Measurements from ENCODE around the gene FAM120C.

Gene FAM120C

GRCh38 chrX:54085666-54086065 lies 97.4 kb downstream of the FAM120C start:
- TF ChIP-seq GATA3 (IDR thresholded peaks at IDR 0.05; ENCODE audit: low read depth, low read length), result no peak
- TF ChIP-seq GATA2 (IDR thresholded peaks at IDR 0.05; ENCODE audit: low read depth, low read length), result no peak

DNA sequence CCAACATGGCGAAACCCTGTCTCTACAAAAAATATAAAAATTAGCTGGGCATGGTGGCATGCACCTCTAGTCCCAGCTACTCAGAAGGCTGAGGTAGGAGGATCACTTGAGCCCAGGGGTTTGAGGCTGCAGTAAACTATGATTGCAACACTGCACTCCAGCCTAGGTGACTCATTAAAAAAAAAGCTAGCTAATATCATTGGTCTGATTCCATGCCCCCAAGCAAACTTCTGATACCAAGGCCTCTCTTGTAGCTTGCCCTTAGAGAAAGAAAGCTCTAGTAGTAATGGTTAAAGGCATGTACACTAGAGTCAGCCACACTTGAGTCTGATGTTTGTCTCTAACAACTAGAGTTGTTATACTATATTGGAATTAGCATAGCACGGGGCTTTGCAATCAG lies 106.2 kb downstream of the FAM120C start:
- TF ChIP-seq GATA2 (IDR thresholded peaks at IDR 0.05; ENCODE audit: low read depth, low read length) (no peak), GATA3 (IDR thresholded peaks at IDR 0.05; ENCODE audit: low read depth, low read length) (no peak)

DNA sequence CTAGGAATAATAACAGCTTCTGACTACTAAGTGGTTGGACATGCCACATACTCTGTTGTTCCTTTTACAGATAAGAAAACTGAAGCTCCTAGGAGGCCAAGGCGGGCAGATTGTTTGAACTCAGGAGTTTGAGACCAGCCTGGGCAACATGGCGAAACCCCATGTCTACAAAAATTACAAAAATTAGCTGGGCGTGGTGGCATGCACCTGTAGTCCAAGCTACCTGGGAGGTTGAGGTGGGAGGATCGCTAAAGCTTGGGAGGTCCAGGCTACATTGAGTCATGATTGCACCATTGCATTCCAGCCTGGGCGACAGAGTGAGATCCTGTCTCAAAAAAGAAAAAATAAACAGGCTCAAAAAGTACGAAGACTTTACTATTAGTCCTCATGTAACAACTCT lies 108.2 kb downstream of the FAM120C start:
- TF ChIP-seq GATA2 (IDR thresholded peaks at IDR 0.05; ENCODE audit: low read depth, low read length), result no peak
- TF ChIP-seq GATA3 (IDR thresholded peaks at IDR 0.05; ENCODE audit: low read depth, low read length), result no peak

GRCh38 chrX:54067766-54068165 lies 115.3 kb downstream of the FAM120C start:
- TF ChIP-seq GATA2 (IDR thresholded peaks at IDR 0.05; ENCODE audit: low read depth, low read length), result no peak

- TF ChIP-seq GATA3 (IDR thresholded peaks at IDR 0.05; ENCODE audit: low read depth, low read length) (no peak), GATA2 (IDR thresholded peaks at IDR 0.05; ENCODE audit: low read depth, low read length) (no peak)
Observed at GRCh38 chrX:54066841-54067240, 116.2 kb downstream of the FAM120C start.

- TF ChIP-seq GATA3 (IDR thresholded peaks at IDR 0.05; ENCODE audit: low read depth, low read length) (no peak), GATA2 (IDR thresholded peaks at IDR 0.05; ENCODE audit: low read depth, low read length) (no peak)
Observed at GRCh38 chrX:54064564-54064963, 118.5 kb downstream of the FAM120C start.

- TF ChIP-seq GATA3 (IDR thresholded peaks at IDR 0.05; ENCODE audit: low read depth, low read length) (no peak), GATA2 (IDR thresholded peaks at IDR 0.05; ENCODE audit: low read depth, low read length) (no peak)
Observed at GRCh38 chrX:54063361-54063760, 119.7 kb downstream of the FAM120C start.

GRCh38 chrX:54049801-54050200 lies 133.3 kb downstream of the FAM120C start:
- TF ChIP-seq GATA2 (IDR thresholded peaks at IDR 0.05; ENCODE audit: low read depth, low read length) (no peak), GATA3 (IDR thresholded peaks at IDR 0.05; ENCODE audit: low read depth, low read length) (no peak)

GRCh38 chrX:54048412-54048811 lies 134.6 kb downstream of the FAM120C start:
- TF ChIP-seq GATA3 (IDR thresholded peaks at IDR 0.05; ENCODE audit: low read depth, low read length) (no peak), GATA2 (IDR thresholded peaks at IDR 0.05; ENCODE audit: low read depth, low read length) (no peak)

DNA sequence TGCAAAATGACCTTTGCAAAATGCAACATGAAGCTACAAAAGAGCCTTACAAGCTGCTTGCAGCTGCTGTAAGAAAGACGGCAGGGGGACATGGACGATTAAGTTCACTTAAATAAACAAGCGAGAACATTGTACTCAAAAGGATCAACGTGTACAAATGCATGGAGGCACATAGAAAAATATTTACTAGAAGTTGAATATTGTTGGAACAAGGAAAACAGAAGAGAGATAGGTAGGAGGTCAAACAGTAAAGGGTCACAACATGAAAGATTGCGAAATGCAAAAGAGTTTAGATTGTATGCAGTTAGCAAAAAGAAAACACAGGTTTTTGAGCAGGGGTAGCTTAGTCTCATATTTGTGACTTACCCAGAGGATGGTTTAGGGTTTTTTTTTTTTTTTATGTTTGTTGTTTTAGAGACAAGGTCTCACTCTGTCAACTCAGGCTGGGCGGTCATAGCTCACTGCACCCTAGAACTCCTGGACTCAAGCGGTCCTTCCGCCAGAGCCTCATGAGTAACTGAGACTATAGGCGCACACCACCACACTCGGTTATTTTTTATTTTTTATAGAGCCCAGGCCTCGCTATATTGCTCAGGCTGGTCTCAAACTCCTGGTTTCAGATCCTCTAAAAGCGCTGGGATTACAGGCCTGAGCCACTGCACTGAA lies 137.4 kb downstream of the FAM120C start:
- TF ChIP-seq GATA3 (IDR thresholded peaks at IDR 0.05; ENCODE audit: low read depth, low read length), result no peak
- TF ChIP-seq GATA2 (IDR thresholded peaks at IDR 0.05; ENCODE audit: low read depth, low read length), result no peak

GRCh38 chrX:54044877-54045338 lies 138.1 kb downstream of the FAM120C start:
- TF ChIP-seq GATA2 (IDR thresholded peaks at IDR 0.05; ENCODE audit: low read depth, low read length) (no peak), GATA3 (IDR thresholded peaks at IDR 0.05; ENCODE audit: low read depth, low read length) (no peak)

GRCh38 chrX:54044126-54044876 lies 138.8 kb downstream of the FAM120C start, which contains the start of gene PHF8:
PHF8 (minus strand) TSS chrX:54044473; CDS start chrX:54042728, 1,745 bp downstream.
- TF ChIP-seq GATA3 (IDR thresholded peaks at IDR 0.05; ENCODE audit: low read depth, low read length) (no peak), GATA2 (IDR thresholded peaks at IDR 0.05; ENCODE audit: low read depth, low read length) (no peak)

GRCh38 chrX:54043541-54044125 lies 139.4 kb downstream of the FAM120C start:
- TF ChIP-seq GATA3 (IDR thresholded peaks at IDR 0.05; ENCODE audit: low read depth, low read length) (no peak), GATA2 (IDR thresholded peaks at IDR 0.05; ENCODE audit: low read depth, low read length) (no peak)

DNA sequence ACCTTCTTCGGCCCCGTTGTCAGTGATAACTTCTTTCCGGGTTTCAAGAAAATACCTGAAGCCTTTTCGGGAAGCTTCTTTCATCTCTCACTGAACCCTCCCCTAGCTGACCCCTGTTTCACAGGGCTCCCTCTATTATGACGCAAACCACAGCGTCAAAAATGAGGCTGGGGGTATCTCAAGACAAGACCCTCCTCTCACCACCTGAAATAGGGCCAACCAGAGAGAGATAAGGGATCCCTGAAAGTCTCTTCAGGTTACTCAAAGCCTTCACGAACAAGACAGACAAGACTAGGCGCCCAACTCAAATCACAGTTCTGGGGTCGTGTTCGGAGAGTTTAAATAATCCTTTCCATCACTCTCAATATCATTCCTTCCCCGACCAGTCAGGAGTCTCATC lies 140.0 kb downstream of the FAM120C start:
- TF ChIP-seq GATA3 (IDR thresholded peaks at IDR 0.05; ENCODE audit: low read depth, low read length), result no peak
- no peak for TF ChIP-seq GATA2 (IDR thresholded peaks at IDR 0.05; ENCODE audit: low read depth, low read length)

DNA sequence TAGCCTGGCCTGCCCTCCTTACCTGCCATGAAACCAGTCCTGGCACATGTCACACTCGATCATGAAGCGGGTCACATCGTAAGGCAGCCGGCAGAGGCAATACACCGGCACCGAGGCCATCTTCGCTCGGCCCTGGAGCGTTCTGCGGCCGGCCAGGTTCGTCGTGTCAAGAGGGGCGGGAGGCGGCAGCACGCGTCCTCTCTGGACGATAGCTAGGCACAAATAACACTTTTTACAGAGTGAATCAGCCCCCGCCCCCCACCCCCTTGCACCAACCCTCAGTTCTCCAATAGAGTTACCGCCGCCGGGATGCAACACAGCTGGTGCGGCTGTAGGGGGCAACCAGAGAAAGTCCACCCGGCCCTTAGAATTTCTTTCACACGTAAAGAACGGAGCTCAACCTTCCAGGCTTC lies 140.4 kb downstream of the FAM120C start:
- no peak for TF ChIP-seq GATA3 (IDR thresholded peaks at IDR 0.05; ENCODE audit: low read depth, low read length)
- TF ChIP-seq GATA2 (IDR thresholded peaks at IDR 0.05; ENCODE audit: low read depth, low read length), result no peak

Data from SH-SY5Y (cell line).